ENCODE data around the gene DPF3.

DNA sequence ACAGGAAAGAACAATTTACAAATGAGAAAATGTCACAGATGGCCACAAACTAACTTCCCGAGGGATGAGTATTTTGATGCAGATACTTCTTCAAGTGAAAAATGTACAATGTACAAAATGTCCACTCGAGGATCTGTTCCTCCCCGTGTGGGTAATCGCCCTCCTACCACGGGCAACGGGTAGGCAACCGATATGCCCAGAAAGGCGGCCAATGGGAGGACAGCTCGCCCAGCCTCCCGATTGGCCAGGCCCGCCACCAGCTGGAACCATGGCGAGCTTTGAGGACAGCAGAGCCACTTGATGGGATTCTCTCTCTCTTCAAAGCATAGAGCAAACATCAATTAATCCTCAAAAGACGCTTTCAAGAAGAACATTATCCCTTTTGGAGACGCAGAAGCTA lies 42.3 kb downstream of the DPF3 start:
- TF ChIP-seq EZH2 (IDR thresholded peaks at IDR 0.05; ENCODE audit: insufficient read depth, poor library complexity, severe bottlenecking), result no peak
- TF ChIP-seq EZH2phosphoT487 (IDR thresholded peaks at IDR 0.05; ENCODE audit: insufficient read depth, low read depth), result no peak

All from GM23248 (cell line).